Breast epithelium (tissue), 3 donors: ENCODE results near the gene CCL5.

Experiments used
- CTCF ChIP-seq, 3 donors: fragments of 450-650 bp; IDR thresholded peaks; one replicate each; pipeline ENCODE4 v1.5.1; 2016 to 2017; ENCODE audit warnings: antibody characterized with exemption in 3 of 3, mild to moderate bottlenecking in 3 of 3, moderate library complexity in 3 of 3
- POLR2A ChIP-seq: fragments of 450-650 bp; IDR thresholded peaks from one replicate; pipeline ENCODE4 v1.6.1; 2016; ENCODE audit warnings: antibody characterized with exemption, mild to moderate bottlenecking, moderate library complexity
- POLR2AphosphoS5 ChIP-seq, 3 donors: sonication (generic); formaldehyde crosslinking; IDR thresholded peaks; one replicate each; pipeline ENCODE4 v1.6.1; 2017; ENCODE audit warnings: antibody characterized with exemption in 3 of 3

GRCh38 chr17:35867574-35867973, 12.6 kb downstream of the CCL5 start:
- TF ChIP-seq CTCF (IDR thresholded peaks at IDR 0.05) (no peak), POLR2A (no peak), POLR2AphosphoS5 (IDR thresholded peaks at IDR 0.05) (no peak)
